Spleen (tissue), 13 donors: ENCODE data around the gene SEC24B. TPM values are rescaled to one million over a fixed set of nuclear protein-coding genes. Genes with fewer than 3 reads are reported as not detected.

Source experiments
- DNase-seq: peaks from one replicate; pipeline ENCODE4 v3.0.0-alpha.2; 2020
- H3K27ac ChIP-seq, 8 donors: fragments of 200-600 bp; sonication (generic) in 7 of 8; 1 replicate in 4 of 8; 2 replicates in 4 of 8; pipeline versions ENCODE4 v1.5.0 to v1.8.0; 2016 to 2021; ENCODE audit warnings: inconsistent platforms in 4 of 8, mild to moderate bottlenecking in 4 of 8, moderate library complexity in 1 of 8
- H3K27me3 ChIP-seq, 7 donors: fragments of 200-600 bp; sonication (generic) in 6 of 7; replicated peaks in 1 of 7; 1 replicate in 4 of 7; 2 replicates in 3 of 7; pipeline versions ENCODE4 v1.5.0 to v1.8.0; 2016 to 2021; ENCODE audit warnings: inconsistent platforms in 3 of 7, mild to moderate bottlenecking in 1 of 7
- H3K36me3 ChIP-seq, 6 donors: fragments of 200-600 bp; sonication (generic) in 5 of 6; 1 replicate in 4 of 6; 2 replicates in 2 of 6; pipeline versions ENCODE4 v1.5.0 to v1.8.0; 2016 to 2021; ENCODE audit warnings: inconsistent platforms in 2 of 6
- H3K4me1 ChIP-seq, 6 donors: fragments of 200-600 bp; sonication (generic) in 5 of 6; 1 replicate in 3 of 6; 2 replicates in 3 of 6; pipeline versions ENCODE4 v1.5.0 to v1.8.0; 2016 to 2021; ENCODE audit warnings: inconsistent platforms in 3 of 6
- H3K4me3 ChIP-seq, 8 donors: fragments of 200-600 bp; sonication (generic) in 7 of 8; 1 replicate in 4 of 8; 2 replicates in 4 of 8; pipeline versions ENCODE4 v1.5.0 to v1.8.0; 2016 to 2021; ENCODE audit warnings: inconsistent platforms in 4 of 8, mild to moderate bottlenecking in 4 of 8, moderate library complexity in 2 of 8
- H3K9me3 ChIP-seq, 8 donors: fragments of 200-600 bp; sonication (generic) in 7 of 8; 1 replicate in 4 of 8; 2 replicates in 4 of 8; pipeline versions ENCODE4 v1.5.0 to v1.8.0; 2016 to 2021; ENCODE audit warnings: inconsistent platforms in 4 of 8
- CTCF ChIP-seq, 11 experiments: fragments of 200-600 bp in 7 of 11; fragments of 450-650 bp in 4 of 11; sonication (generic) in 4 of 11; IDR thresholded peaks in 8 of 11; conservative IDR thresholded peaks in 3 of 11; 1 replicate in 7 of 11; 2 replicates in 4 of 11; pipeline versions ENCODE4 v1.4.0 to v1.8.0; 2016 to 2021; ENCODE audit warnings: antibody characterized with exemption in 11 of 11, inconsistent platforms in 4 of 11, mild to moderate bottlenecking in 1 of 11
- POLR2A ChIP-seq, 3 donors: fragments of 450-650 bp; IDR thresholded peaks; one replicate each; pipeline ENCODE4 v1.5.1; 2017; ENCODE audit warnings: antibody characterized with exemption in 3 of 3, mild to moderate bottlenecking in 1 of 3
- POLR2AphosphoS5 ChIP-seq, 3 donors: sonication (generic); formaldehyde crosslinking; IDR thresholded peaks; one replicate each; pipeline ENCODE4 v1.5.1; 2017; ENCODE audit warnings: antibody characterized with exemption in 3 of 3
- WGBS, 5 donors: extraction: QIAGEN DNeasy Blood & Tissue Kit in 3 of 5; methylation state at CpG; one replicate each; pipeline versions ENCODE4 v1.1.5 to v1.1.7; 2013 to 2018; 5-methylcytosine and 5-hydroxymethylcytosine counted together
- intact Hi-C: fragments of 100-400 bp; cut with DNase I; formaldehyde crosslinking; loops from one replicate; pipeline ENCODE4 v1.15.0; 2023; ENCODE audit warnings: low total_unique reads
- long read RNA-seq, 2 donors: transcript quantifications; one replicate each; lab custom pipeline, GENCODE V29; 2026
- polyA plus RNA-seq, 3 donors: library from polyadenylated mRNA; stranded (reverse); fragments of 200-250 nt; gene quantifications; one replicate each; pipeline ENCODE4 v1.2.1, GENCODE V29; 2013
- total RNA-seq, 7 donors: library from RNA; depleted of rRNA in 3 of 7; stranded (reverse); fragments of >200 nt in 3 of 7; fragmentation: NEBNext Ultra II Directional in 4 of 7; extraction: Animal tissue kit (Norgen Biotek cat#: 25700) in 4 of 7; gene quantifications; one replicate each; pipeline versions ENCODE4 v1.1.0 to v1.2.1, GENCODE V29; 2016 to 2021
- donor health status: healthy with polysubstance abuse.
- donor health status: DM: no; HTN: no; CAD: no; lungs with moderate emphysema.
- donor health status: DM: no; HTN: no; CAD: no.
- donor health status: Bipolar disorder and iron deficiency.
- donor health status: healthy.
- donor health status: DM: no; HTN: no; CAD: no.
- donor health status: DM: yes; HTN: yes; CAD: no.

SEC24B gene
- total RNA-seq: 10 to 100 TPM; 29.9 to 42.9 (median 35.1) TPM
- 1 to 10 TPM; 7.1 to 10.0 (median 8.0) TPM for polyA plus RNA-seq
- long read RNA-seq, donor 1, partial matches to known transcripts: 5 of 6 reads
- long read RNA-seq, donor 1, other reads (novel, unspliced or antisense): 0 of 6 reads
- long read RNA-seq, donor 2, full-length matches to known transcripts: 2 of 16 reads
- long read RNA-seq, donor 2, partial matches to known transcripts: 14 of 16 reads
- long read RNA-seq, donor 2, other reads (novel, unspliced or antisense): 0 of 16 reads

GRCh38 chr4:109433205-109434006 is at the start of gene SEC24B:
SEC24B (plus strand) TSS chr4:109433815; CDS start chr4:109433870, 55 bp downstream.
- Histone ChIP-seq H3K9me3 (no peaks in the 10 kb centered on the region), H3K36me3 (peaks cover 0 to 4% (median 0%) of the 10 kb centered on the region in 6 donors), H3K4me1 (peaks cover 28 to 58% (median 54%) of the 10 kb centered on the region in 6 donors), H3K27ac (peak within 1 kb of the TSS; percentile 92 to 98 (median 96)), H3K4me3 (peak within 1 kb of the TSS; percentile 70 to 90 (median 75)), H3K27me3 (no peaks in the 10 kb centered on the region)
- TF ChIP-seq POLR2A (IDR thresholded peaks at IDR 0.05) (peak in 1 of 3 donors; percentile 62), POLR2AphosphoS5 (IDR thresholded peaks at IDR 0.05) (peak; percentile 89 to 90 (median 90)), CTCF (IDR thresholded peaks at IDR 0.05 in 8 of 11, conservative IDR thresholded peaks at IDR 0.05 in 3 of 11) (peak; percentile 39 to 99 (median 87))
- peak; percentile 99 for DNase-seq
- WGBS, 5 donors: 0 to 1% (median 1%) methylated on average over 13 to 87 of the region's 87 CpGs
- intact Hi-C loops: loop anchor here (5.0 kb wide), 1 partner anchor 119 kb away; no protein-coding TSS in a partner anchor

- TF ChIP-seq POLR2A (IDR thresholded peaks at IDR 0.05) (no peak), POLR2AphosphoS5 (IDR thresholded peaks at IDR 0.05) (no peak), CTCF (IDR thresholded peaks at IDR 0.05 in 8 of 11, conservative IDR thresholded peaks at IDR 0.05 in 3 of 11) (no peak)
- 82 to 91% (median 86%) methylated on average over 4 to 6 of the region's 6 CpGs for WGBS, 5 donors
- Histone ChIP-seq H3K36me3 (no peaks in the 10 kb centered on the region), H3K27me3 (no peaks in the 10 kb centered on the region), H3K4me1 (no peaks in the 10 kb centered on the region), H3K4me3 (no peak overlapping the region), H3K27ac (no peak overlapping the region), H3K9me3 (no peaks in the 10 kb centered on the region)
- no peak for DNase-seq
- intact Hi-C loops: no loop called here
These were observed 49.8 kb upstream of the SEC24B start for GRCh38 chr4:109383823-109384222.

- DNase-seq: no peak
- WGBS, 5 donors: 92 to 98% (median 94%) methylated on average over 5 of the region's 5 CpGs
- H3K4me1 ChIP-seq: no peaks in the 10 kb centered on the region
- TF ChIP-seq POLR2AphosphoS5 (IDR thresholded peaks at IDR 0.05) (no peak), POLR2A (IDR thresholded peaks at IDR 0.05) (no peak), CTCF (IDR thresholded peaks at IDR 0.05 in 8 of 11, conservative IDR thresholded peaks at IDR 0.05 in 3 of 11) (no peak)
- H3K4me3 ChIP-seq: no peak overlapping the region
- no peaks in the 10 kb centered on the region for H3K9me3 ChIP-seq
- no peaks in the 10 kb centered on the region for H3K36me3 ChIP-seq
- H3K27ac ChIP-seq: no peak overlapping the region
- no peaks in the 10 kb centered on the region for H3K27me3 ChIP-seq
- intact Hi-C loops: no loop called here
These were observed 48.4 kb upstream of the SEC24B start for GRCh38 chr4:109385260-109385659.
